ENCODE results near the gene ACAP3. TPM values are rescaled to one million over a fixed set of nuclear protein-coding genes. Genes with fewer than 3 reads are reported as not detected.

ACAP3 gene
- total RNA-seq, 2 experiments from 2014 or later, result 17.5 to 24.3 TPM

- H3K36me3 Mint-ChIP-seq (ENCODE audit: low read depth), result no peaks in the 10 kb centered on the region
- ChIA-PET CTCF (interaction anchor here (0.6 kb wide), 1 partner anchor 170 kb away, joined by 4 read pairs; no protein-coding TSS in a partner anchor), POLR2A (no interaction called here)
- intact Hi-C loops (cut with DNase I, micrococcal nuclease), result loop anchor here (1.0 to 5.0 kb wide), 3 partner anchors 171 to 311 kb away; partner anchors contain the start of gene PERM1 (in 1 of the 2)
- H3K27me3 Mint-ChIP-seq, result no peaks in the 10 kb centered on the region
- H3K4me3 Mint-ChIP-seq, result no peak overlapping the region
- H3K9me3 Mint-ChIP-seq (ENCODE audit: low read depth), result no peaks in the 10 kb centered on the region
- DNase-seq (no peak), ATAC-seq (no peak)
- H3K4me1 Mint-ChIP-seq, result no peaks in the 10 kb centered on the region
- H3K27ac Mint-ChIP-seq, result no peak overlapping the region
Observed at GRCh38 chr1:1292851-1293250, 14.9 kb downstream of the ACAP3 start.

GRCh38 chr1:1292442-1292779, 15.3 kb downstream of the ACAP3 start:
- no peak for ATAC-seq
- Mint-ChIP-seq H3K4me3 (no peak overlapping the region), H3K27ac (no peak overlapping the region), H3K27me3 (no peaks in the 10 kb centered on the region), H3K36me3 (ENCODE audit: low read depth) (no peaks in the 10 kb centered on the region), H3K4me1 (no peaks in the 10 kb centered on the region), H3K9me3 (ENCODE audit: low read depth) (no peaks in the 10 kb centered on the region)
- intact Hi-C loops (cut with DNase I, micrococcal nuclease), result loop anchor here (1.0 to 5.0 kb wide), 3 partner anchors 170 to 310 kb away; partner anchors contain the start of gene PERM1 (in 1 of the 2)
- POLR2A ChIA-PET, result no interaction called here
- DNase-seq, result no peak
- CTCF ChIA-PET, result interaction anchor here (1.6 kb wide), 1 partner anchor 170 kb away, joined by 9 read pairs; no protein-coding TSS in a partner anchor

- intact Hi-C loops (cut with DNase I, micrococcal nuclease), result loop anchor here (1.0 to 5.0 kb wide), 3 partner anchors 169 to 309 kb away; partner anchors contain the start of gene PERM1 (in 1 of the 2)
- Mint-ChIP-seq H3K9me3 (ENCODE audit: low read depth) (no peaks in the 10 kb centered on the region), H3K4me3 (no peak overlapping the region), H3K4me1 (no peaks in the 10 kb centered on the region), H3K27me3 (no peaks in the 10 kb centered on the region), H3K36me3 (ENCODE audit: low read depth) (no peaks in the 10 kb centered on the region), H3K27ac (no peak overlapping the region)
- peak; percentile 72 for ATAC-seq
- CTCF ChIA-PET, result interaction anchor here (0.6 to 1.6 kb wide), 2 partner anchors 170 to 194 kb away, joined by 4 to 9 read pairs; no protein-coding TSS in a partner anchor
- POLR2A ChIA-PET, result interaction anchor here (0.5 to 0.6 kb wide), 2 partner anchors 75 to 389 kb away, joined by 3 to 5 read pairs; no protein-coding TSS in a partner anchor
- DNase-seq, result peak; percentile 74
Observed at GRCh38 chr1:1291548-1292441, 15.9 kb downstream of the ACAP3 start.

- ChIA-PET POLR2A (interaction anchor here (0.5 to 0.6 kb wide), 2 partner anchors 74 to 389 kb away, joined by 3 to 5 read pairs; no protein-coding TSS in a partner anchor), CTCF (interaction anchor here (0.6 to 1.6 kb wide), 3 partner anchors 169 to 258 kb away, joined by 4 to 9 read pairs (median 4); no protein-coding TSS in a partner anchor)
- Mint-ChIP-seq H3K36me3 (ENCODE audit: low read depth) (no peaks in the 10 kb centered on the region), H3K27me3 (no peaks in the 10 kb centered on the region), H3K9me3 (ENCODE audit: low read depth) (no peaks in the 10 kb centered on the region), H3K4me3 (no peak overlapping the region), H3K27ac (no peak overlapping the region), H3K4me1 (no peaks in the 10 kb centered on the region)
- DNase-seq, result no peak
- intact Hi-C loops (cut with DNase I, micrococcal nuclease), result loop anchor here (5.0 kb wide), 2 partner anchors 169 to 309 kb away; partner anchors contain the start of gene PERM1 (in 1 of the 2)
- ATAC-seq, result no peak
Observed at GRCh38 chr1:1291023-1291528, 16.7 kb downstream of the ACAP3 start.

- no peaks in the 10 kb centered on the region for H3K36me3 Mint-ChIP-seq (ENCODE audit: low read depth)
- no peaks in the 10 kb centered on the region for H3K9me3 Mint-ChIP-seq (ENCODE audit: low read depth)
Observed at GRCh38 chr1:1290238-1290731, 17.4 kb downstream of the ACAP3 start.

GRCh38 chr1:1287288-1288110, 20.2 kb downstream of the ACAP3 start:
- no peaks in the 10 kb centered on the region for H3K9me3 Mint-ChIP-seq (ENCODE audit: low read depth)

More at GRCh38 chr1:1290238-1290731, 17.4 kb downstream of the ACAP3 start:
- Mint-ChIP-seq H3K4me3 (no peak overlapping the region), H3K27me3 (no peaks in the 10 kb centered on the region), H3K27ac (no peak overlapping the region), H3K4me1 (no peaks in the 10 kb centered on the region)
- CTCF ChIA-PET, result interaction anchor here (0.7 kb wide), 1 partner anchor 257 kb away, joined by 4 read pairs; no protein-coding TSS in a partner anchor
- DNase-seq (peak; percentile 80), ATAC-seq (peak; percentile 65)
- POLR2A ChIA-PET, result no interaction called here
- intact Hi-C loops (cut with DNase I, micrococcal nuclease), result loop anchor here (5.0 kb wide), 2 partner anchors 168 to 308 kb away; partner anchors contain the start of gene PERM1 (in 1 of the 2)

GRCh38 chr1:1286313-1287261, 21.1 kb downstream of the ACAP3 start:
- ATAC-seq, result no peak
- CTCF ChIA-PET, result no interaction called here
- intact Hi-C loops (cut with DNase I, micrococcal nuclease), result no loop called here
- H3K36me3 Mint-ChIP-seq (ENCODE audit: low read depth), result no peaks in the 10 kb centered on the region
- no peaks in the 10 kb centered on the region for H3K4me1 Mint-ChIP-seq
- POLR2A ChIA-PET, result no interaction called here
- DNase-seq, result no peak
- no peaks in the 10 kb centered on the region for H3K27me3 Mint-ChIP-seq
- H3K9me3 Mint-ChIP-seq (ENCODE audit: low read depth), result no peaks in the 10 kb centered on the region
- no peak overlapping the region for H3K27ac Mint-ChIP-seq
- H3K4me3 Mint-ChIP-seq, result no peak overlapping the region

More at GRCh38 chr1:1287288-1288110, 20.2 kb downstream of the ACAP3 start:
- intact Hi-C loops (cut with DNase I, micrococcal nuclease), result no loop called here
- Mint-ChIP-seq H3K27me3 (no peaks in the 10 kb centered on the region), H3K36me3 (ENCODE audit: low read depth) (no peaks in the 10 kb centered on the region), H3K4me3 (no peak overlapping the region), H3K4me1 (no peaks in the 10 kb centered on the region), H3K27ac (no peak overlapping the region)
- ChIA-PET CTCF (no interaction called here), POLR2A (no interaction called here)
- ATAC-seq (no peak), DNase-seq (peak; percentile 32)

- Mint-ChIP-seq H3K27me3 (no peaks in the 10 kb centered on the region), H3K4me3 (no peak overlapping the region), H3K9me3 (ENCODE audit: low read depth) (no peaks in the 10 kb centered on the region), H3K4me1 (no peaks in the 10 kb centered on the region), H3K36me3 (ENCODE audit: low read depth) (no peaks in the 10 kb centered on the region), H3K27ac (no peak overlapping the region)
- no peak for ATAC-seq
- no peak for DNase-seq
- ChIA-PET CTCF (no interaction called here), POLR2A (no interaction called here)
- intact Hi-C loops (cut with DNase I, micrococcal nuclease), result no loop called here
Observed at GRCh38 chr1:1285611-1286311, 22.0 kb downstream of the ACAP3 start.

GRCh38 chr1:1285102-1285571, 22.6 kb downstream of the ACAP3 start:
- no peaks in the 10 kb centered on the region for H3K9me3 Mint-ChIP-seq (ENCODE audit: low read depth)
- ChIA-PET CTCF (interaction anchor here (0.8 kb wide), 1 partner anchor 15 kb away, joined by 3 read pairs; no protein-coding TSS in a partner anchor), POLR2A (no interaction called here)
- intact Hi-C loops (cut with DNase I, micrococcal nuclease), result no loop called here
- no peaks in the 10 kb centered on the region for H3K36me3 Mint-ChIP-seq (ENCODE audit: low read depth)
- ATAC-seq, result no peak
- DNase-seq, result no peak
- H3K4me3 Mint-ChIP-seq, result no peak overlapping the region
- H3K27me3 Mint-ChIP-seq, result no peaks in the 10 kb centered on the region
- no peaks in the 10 kb centered on the region for H3K4me1 Mint-ChIP-seq
- H3K27ac Mint-ChIP-seq, result no peak overlapping the region

All from activated CD4-positive, alpha-beta T cell treated with anti-CD3 and anti-CD28 coated beads for 36 hours (primary cell).